K562 (cell line): ENCODE results near the gene FGG.

ENCODE experiments used
- CEBPB ChIP-seq: fragments of 450-650 bp; IDR thresholded peaks from 2 replicates; pipeline ENCODE4 v1.6.1; 2016; ENCODE audit warnings: missing genetic modification characterization, missing compliant biosample characterization
- DNMT1 ChIP-seq: fragments of 450-650 bp; IDR thresholded peaks from 2 replicates; pipeline ENCODE4 v1.6.1; 2016; ENCODE audit warnings: antibody characterized with exemption, mild to moderate bottlenecking
- ZNF212 ChIP-seq: fragments of 450-650 bp; formaldehyde crosslinking; IDR thresholded peaks from 2 replicates; pipeline ENCODE4 v1.4.0; 2020; ENCODE audit warnings: mild to moderate bottlenecking
- TF ChIP-seq, protein P1 (sequence below): fragments of 250-450 bp; sonication (Bioruptor Pico); IDR thresholded peaks from 2 replicates; pipeline ENCODE4 v1.4.0; 2020; ENCODE audit warnings: borderline replicate concordance

DNA sequence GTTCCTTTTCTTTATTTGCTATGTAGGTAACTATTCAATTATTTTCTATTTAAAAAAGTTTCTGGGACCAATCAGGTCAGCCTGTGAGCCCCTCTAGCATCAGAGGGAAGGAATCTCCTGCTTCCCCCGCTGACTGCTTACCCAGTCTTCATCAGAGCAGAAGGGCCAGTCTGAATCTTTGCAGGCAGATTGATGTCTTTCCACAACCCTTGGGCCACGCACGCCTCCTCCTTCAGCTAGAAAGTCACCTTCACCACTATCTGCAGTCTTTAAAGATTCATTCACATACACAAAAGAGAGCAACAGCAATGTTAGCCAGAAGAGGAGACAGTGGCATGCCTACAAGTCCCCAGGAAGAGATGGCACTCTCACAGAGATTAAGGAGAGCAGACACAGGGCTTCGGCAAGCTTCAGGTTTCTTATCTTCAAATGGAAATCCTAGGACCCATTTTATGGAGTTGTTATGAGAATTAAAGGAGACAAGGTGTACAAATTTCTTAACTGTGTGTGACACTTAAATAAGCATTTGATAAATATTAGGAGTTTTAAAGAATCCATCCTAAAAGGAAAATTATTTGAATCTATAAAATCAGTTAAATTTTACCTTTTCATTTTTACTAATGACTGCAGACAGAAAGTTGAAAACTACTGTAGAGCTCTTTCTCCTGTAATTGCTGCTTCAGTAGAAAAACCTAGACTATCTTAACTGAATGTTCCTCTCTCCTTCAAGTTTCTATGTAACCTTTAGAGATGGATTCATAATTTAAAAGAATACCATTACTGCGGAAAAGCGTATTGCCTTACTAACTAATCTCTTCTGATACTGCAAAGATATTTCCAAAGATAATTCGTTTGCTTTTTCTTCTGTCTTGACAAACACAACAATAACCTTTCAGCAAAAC is 22.9 kb downstream of the FGG start:
- no peak for TF ChIP-seq ZNF212 (CRISPR knock-in tag)
- TF ChIP-seq, protein P1, sequence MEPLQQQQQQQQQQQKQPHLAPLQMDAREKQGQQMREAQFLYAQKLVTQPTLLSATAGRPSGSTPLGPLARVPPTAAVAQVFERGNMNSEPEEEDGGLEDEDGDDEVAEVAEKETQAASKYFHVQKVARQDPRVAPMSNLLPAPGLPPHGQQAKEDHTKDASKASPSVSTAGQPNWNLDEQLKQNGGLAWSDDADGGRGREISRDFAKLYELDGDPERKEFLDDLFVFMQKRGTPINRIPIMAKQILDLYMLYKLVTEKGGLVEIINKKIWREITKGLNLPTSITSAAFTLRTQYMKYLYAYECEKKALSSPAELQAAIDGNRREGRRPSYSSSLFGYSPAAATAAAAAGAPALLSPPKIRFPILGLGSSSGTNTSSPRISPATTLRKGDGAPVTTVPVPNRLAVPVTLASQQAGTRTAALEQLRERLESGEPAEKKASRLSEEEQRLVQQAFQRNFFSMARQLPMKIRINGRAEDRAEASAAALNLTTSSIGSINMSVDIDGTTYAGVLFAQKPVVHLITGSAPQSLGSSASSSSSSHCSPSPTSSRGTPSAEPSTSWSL (CRISPR knock-in tag), result no peak
- TF ChIP-seq DNMT1, result no peak
- no peak for TF ChIP-seq CEBPB (tag)
